Measurements from ENCODE around the gene CYP4F22. TPM values are rescaled to one million over a fixed set of nuclear protein-coding genes. Genes with fewer than 3 reads are reported as not detected.
"Not testable (repeated sequence)": the region's sequence is repeated elsewhere in the genome, so short reads cannot be mapped to it uniquely, and the experiment has no call there.

CYP4F22 gene
- total and polyA plus RNA-seq, 4 donors: not detected

DNA sequence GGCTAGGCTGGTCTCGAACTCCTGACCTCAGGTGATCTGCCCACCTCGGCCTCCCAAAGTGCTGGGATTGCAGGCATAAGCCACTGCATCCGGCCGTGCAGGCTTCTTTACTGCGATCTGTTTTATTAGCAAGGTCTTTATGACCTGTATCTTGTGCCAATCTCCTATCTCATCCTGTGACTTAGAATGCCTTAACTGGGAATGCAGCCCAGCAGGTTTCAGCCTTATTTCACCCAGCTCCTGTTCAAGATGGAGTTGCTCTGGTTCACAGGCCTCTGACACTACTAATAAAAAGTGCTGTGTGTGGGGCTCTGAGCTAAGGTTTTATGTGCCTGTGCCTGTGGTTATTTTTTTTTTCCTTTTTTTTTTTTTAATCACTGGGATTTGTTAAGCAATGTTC, 22.6 kb upstream of the CYP4F22 start:
- 83 to 90% methylated on average over 5 of the region's 5 CpGs for WGBS, 2 donors
- DNase-seq; H3K9me3 ChIP-seq (ENCODE audit: control insufficient read depth, low read length); ATAC-seq (ENCODE audit: low FRiP score); intact Hi-C loops (cut with DNase I); H3K27me3 ChIP-seq (ENCODE audit: control insufficient read depth in 1 of 2, insufficient read depth in 2 of 2, low read length in 1 of 2); H3K36me3 ChIP-seq (ENCODE audit: control insufficient read depth in 1 of 2, insufficient read depth in 2 of 2, low read length in 1 of 2); H3K4me1 ChIP-seq (ENCODE audit: control insufficient read depth in 1 of 2, insufficient read depth in 2 of 2, low read length in 2 of 2); H3K27ac ChIP-seq (ENCODE audit: low read depth in 1 of 2, low read length in 2 of 2); H3K4me3 ChIP-seq (ENCODE audit: low read length in 2 of 2): not testable (repeated sequence)

DNA sequence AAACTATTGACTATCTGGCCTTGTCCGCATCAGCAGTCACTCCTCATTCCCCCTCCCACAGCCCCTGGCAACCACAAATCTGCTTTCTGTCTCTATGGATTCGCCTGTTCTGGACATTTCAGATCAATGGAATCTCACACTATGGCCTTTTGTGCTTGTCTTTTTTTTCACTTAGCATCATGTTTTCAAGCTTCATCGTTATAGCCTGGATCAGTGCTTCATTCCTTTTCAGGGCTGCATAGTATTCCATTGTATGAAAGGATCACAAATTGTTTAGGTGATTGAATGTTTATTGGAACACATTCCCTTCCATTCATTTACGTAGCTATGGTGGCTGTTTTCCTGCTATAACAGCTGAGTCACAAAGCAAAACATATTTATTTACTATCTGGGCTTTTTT, 21.3 kb upstream of the CYP4F22 start:
- DNase-seq: no peak
- intact Hi-C loops (cut with DNase I): no loop called here
- H3K27ac ChIP-seq (ENCODE audit: low read depth in 1 of 2, low read length in 2 of 2): no peak overlapping the region
- no peaks in the 10 kb centered on the region for H3K4me1 ChIP-seq (ENCODE audit: control insufficient read depth in 1 of 2, insufficient read depth in 2 of 2, low read length in 2 of 2)
- 92 to 93% methylated on average over 4 of the region's 4 CpGs for WGBS, 2 donors
- no peak for ATAC-seq (ENCODE audit: low FRiP score)
- no peaks in the 10 kb centered on the region for H3K36me3 ChIP-seq (ENCODE audit: control insufficient read depth in 1 of 2, insufficient read depth in 2 of 2, low read length in 1 of 2)
- H3K4me3 ChIP-seq (ENCODE audit: low read length in 2 of 2): no peak overlapping the region
- no peaks in the 10 kb centered on the region for H3K9me3 ChIP-seq (ENCODE audit: control insufficient read depth, low read length)
- H3K27me3 ChIP-seq (ENCODE audit: control insufficient read depth in 1 of 2, insufficient read depth in 2 of 2, low read length in 1 of 2): peaks cover 0 to 2% of the 10 kb centered on the region in 2 donors

DNA sequence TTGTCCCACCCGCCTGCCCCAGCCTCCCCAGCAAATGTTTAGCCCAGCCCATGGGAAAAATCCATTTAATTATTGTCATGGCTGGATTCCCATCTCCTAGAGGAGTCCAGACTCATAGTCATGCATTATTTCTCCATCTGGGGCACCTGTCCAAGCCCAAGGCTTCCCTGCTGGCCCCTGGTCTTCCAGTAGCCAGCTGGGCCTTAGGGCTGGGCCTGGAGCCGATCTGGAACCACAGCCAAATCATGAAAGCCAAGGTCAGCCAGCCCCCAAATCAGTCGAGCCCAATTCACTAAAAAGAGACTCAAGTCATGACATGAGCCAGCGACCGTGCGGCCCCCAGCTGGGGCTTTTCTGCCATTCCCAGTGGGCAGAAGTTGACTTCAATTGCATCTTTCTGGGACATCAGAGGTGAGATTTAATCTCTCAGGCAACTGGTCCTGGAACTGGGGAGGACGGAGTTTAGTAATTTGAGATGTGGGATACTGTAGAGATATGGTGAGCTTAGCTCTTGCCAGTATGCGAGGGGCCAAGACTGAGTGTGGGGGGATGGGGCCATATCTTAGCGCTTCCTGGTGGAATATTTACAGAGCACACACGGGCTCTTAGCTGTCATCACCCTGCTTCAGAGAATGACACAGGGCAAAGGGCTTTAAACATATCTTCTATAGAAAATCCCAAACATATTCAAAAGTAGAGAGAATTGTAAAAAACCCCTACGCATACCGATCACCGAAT, 19.7 kb upstream of the CYP4F22 start:
- DNase-seq (no peak), ATAC-seq (ENCODE audit: low FRiP score) (no peak)
- Histone ChIP-seq H3K27me3 (ENCODE audit: control insufficient read depth in 1 of 2, insufficient read depth in 2 of 2, low read length in 1 of 2) (peaks cover 0 to 2% of the 10 kb centered on the region in 2 donors), H3K4me1 (ENCODE audit: control insufficient read depth in 1 of 2, insufficient read depth in 2 of 2, low read length in 2 of 2) (no peaks in the 10 kb centered on the region), H3K4me3 (ENCODE audit: low read length in 2 of 2) (no peak overlapping the region), H3K36me3 (ENCODE audit: control insufficient read depth in 1 of 2, insufficient read depth in 2 of 2, low read length in 1 of 2) (no peaks in the 10 kb centered on the region), H3K27ac (ENCODE audit: low read depth in 1 of 2, low read length in 2 of 2) (no peak overlapping the region), H3K9me3 (ENCODE audit: control insufficient read depth, low read length) (no peaks in the 10 kb centered on the region)
- 64 to 67% methylated on average over 13 of the region's 13 CpGs for WGBS, 2 donors
- intact Hi-C loops (cut with DNase I): no loop called here

DNA sequence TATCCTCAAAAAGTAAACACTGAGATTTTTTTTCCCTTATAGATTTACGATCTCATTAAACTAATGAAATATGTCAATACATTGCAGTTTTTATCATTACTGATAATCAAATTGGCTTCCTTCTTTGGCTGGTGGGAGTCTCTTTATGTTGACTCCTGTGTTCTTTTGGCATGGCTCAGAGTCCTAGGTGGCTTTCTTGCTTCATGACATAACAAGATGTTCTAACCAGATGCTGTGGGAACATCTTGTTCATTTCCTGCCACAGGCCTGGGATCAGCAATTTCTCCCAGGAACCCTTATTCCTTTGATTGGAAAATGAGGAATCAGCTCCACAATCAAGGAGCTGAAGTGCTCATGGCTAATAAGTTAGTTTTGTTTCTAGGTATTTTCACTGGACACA, 13.2 kb upstream of the CYP4F22 start:
- no peaks in the 10 kb centered on the region for H3K4me1 ChIP-seq (ENCODE audit: control insufficient read depth in 1 of 2, insufficient read depth in 2 of 2, low read length in 2 of 2)
- H3K36me3 ChIP-seq (ENCODE audit: control insufficient read depth in 1 of 2, insufficient read depth in 2 of 2, low read length in 1 of 2): no peaks in the 10 kb centered on the region
- no peaks in the 10 kb centered on the region for H3K9me3 ChIP-seq (ENCODE audit: control insufficient read depth, low read length)
- DNase-seq (no peak), ATAC-seq (ENCODE audit: low FRiP score) (no peak)
- no peaks in the 10 kb centered on the region for H3K27me3 ChIP-seq (ENCODE audit: control insufficient read depth in 1 of 2, insufficient read depth in 2 of 2, low read length in 1 of 2)
- intact Hi-C loops (cut with DNase I): no loop called here
- no peak overlapping the region for H3K27ac ChIP-seq (ENCODE audit: low read depth in 1 of 2, low read length in 2 of 2)
- no peak overlapping the region for H3K4me3 ChIP-seq (ENCODE audit: low read length in 2 of 2)
- 91 to 92% methylated on average over 1 of the region's 1 CpG for WGBS, 2 donors

DNA sequence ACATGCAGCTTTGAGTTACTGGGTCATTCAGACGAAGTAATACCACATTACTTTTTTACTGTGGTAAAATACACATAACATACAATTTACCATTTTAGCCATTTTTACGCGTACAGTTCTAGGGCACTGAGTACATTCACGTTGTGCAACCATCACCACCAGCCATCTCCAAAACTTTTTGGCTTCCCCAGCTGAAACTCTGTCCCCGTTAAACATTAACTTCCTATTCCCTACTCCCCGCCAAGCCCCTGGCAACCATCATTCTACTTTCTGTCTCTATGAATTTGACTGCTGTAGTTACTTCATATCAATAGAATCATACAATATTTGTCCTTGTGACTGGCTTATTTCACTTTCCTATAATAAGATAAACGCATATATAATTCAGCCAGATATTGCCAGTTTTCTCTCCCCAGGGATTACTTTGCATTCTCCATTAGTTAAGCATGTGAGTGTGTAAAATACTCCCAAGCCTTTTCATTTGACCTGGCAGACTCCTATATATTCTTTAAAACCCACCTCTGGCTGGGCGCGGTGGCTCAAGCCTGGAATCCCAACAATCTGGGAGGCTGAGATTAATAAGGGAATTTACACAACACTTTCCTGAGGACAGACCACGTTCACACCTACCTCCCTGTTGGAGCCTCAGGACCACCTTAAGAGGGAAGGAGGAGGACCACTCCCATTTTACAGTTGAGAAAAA, 10.0 kb upstream of the CYP4F22 start:
- ATAC-seq (ENCODE audit: low FRiP score) (no peak), DNase-seq (no peak)
- Histone ChIP-seq H3K4me3 (ENCODE audit: low read length in 2 of 2) (no peak overlapping the region), H3K27me3 (ENCODE audit: control insufficient read depth in 1 of 2, insufficient read depth in 2 of 2, low read length in 1 of 2) (no peaks in the 10 kb centered on the region), H3K27ac (ENCODE audit: low read depth in 1 of 2, low read length in 2 of 2) (no peak overlapping the region), H3K9me3 (ENCODE audit: control insufficient read depth, low read length) (no peaks in the 10 kb centered on the region), H3K4me1 (ENCODE audit: control insufficient read depth in 1 of 2, insufficient read depth in 2 of 2, low read length in 2 of 2) (no peaks in the 10 kb centered on the region), H3K36me3 (ENCODE audit: control insufficient read depth in 1 of 2, insufficient read depth in 2 of 2, low read length in 1 of 2) (no peaks in the 10 kb centered on the region)
- 45 to 53% methylated on average over 10 of the region's 10 CpGs for WGBS, 2 donors
- intact Hi-C loops (cut with DNase I): no loop called here

DNA sequence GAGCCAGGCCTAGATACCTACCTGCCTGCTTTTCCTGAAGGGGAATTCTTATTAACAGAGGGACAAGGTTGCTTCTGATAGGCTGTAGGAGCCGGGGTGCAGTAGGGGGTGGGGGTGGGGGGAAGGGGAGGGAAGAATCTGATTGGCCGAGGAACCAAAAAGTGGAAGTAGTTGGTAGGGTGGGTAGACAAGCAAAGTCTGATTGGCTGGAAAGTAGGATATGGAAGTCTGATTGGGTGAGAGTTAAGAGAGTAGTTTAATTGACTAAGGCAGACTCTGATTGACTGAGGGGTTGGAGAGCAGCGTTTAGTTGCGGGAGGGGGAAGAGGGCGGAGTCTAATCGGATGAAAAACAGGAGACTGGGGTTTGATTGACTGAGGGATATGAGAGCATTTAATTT, 9.4 kb upstream of the CYP4F22 start:
- Histone ChIP-seq H3K9me3 (ENCODE audit: control insufficient read depth, low read length) (no peaks in the 10 kb centered on the region), H3K36me3 (ENCODE audit: control insufficient read depth in 1 of 2, insufficient read depth in 2 of 2, low read length in 1 of 2) (no peaks in the 10 kb centered on the region), H3K4me3 (ENCODE audit: low read length in 2 of 2) (no peak overlapping the region), H3K27ac (ENCODE audit: low read depth in 1 of 2, low read length in 2 of 2) (no peak overlapping the region), H3K27me3 (ENCODE audit: control insufficient read depth in 1 of 2, insufficient read depth in 2 of 2, low read length in 1 of 2) (no peaks in the 10 kb centered on the region), H3K4me1 (ENCODE audit: control insufficient read depth in 1 of 2, insufficient read depth in 2 of 2, low read length in 2 of 2) (no peaks in the 10 kb centered on the region)
- WGBS, 2 donors: 48 to 54% methylated on average over 6 of the region's 6 CpGs
- intact Hi-C loops (cut with DNase I): no loop called here
- DNase-seq (no peak), ATAC-seq (ENCODE audit: low FRiP score) (no peak)

DNA sequence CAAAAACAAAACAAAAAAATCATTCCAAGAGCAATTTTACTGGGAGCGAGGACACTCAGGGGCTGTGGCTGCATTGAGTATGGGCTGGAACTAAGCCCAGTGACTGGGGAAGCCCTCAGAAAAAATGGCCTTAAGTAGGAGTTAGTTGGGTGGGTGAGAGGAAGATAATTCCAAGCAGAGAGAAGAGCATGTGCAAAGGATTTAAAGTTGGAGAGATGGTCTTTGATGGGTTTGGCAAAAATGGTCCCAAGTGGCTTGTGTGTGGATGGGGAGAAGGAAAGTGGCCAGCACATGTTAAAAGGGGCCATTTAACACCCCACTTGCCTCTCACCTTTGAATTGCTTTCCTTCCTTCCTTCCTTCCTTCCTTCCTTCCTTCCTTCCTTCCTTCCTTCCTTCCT, 6.7 kb upstream of the CYP4F22 start:
- 39 to 41% methylated on average over 1 of the region's 1 CpG for WGBS, 2 donors
- Histone ChIP-seq H3K27ac (ENCODE audit: low read depth in 1 of 2, low read length in 2 of 2) (no peak overlapping the region), H3K4me1 (ENCODE audit: control insufficient read depth in 1 of 2, insufficient read depth in 2 of 2, low read length in 2 of 2) (no peaks in the 10 kb centered on the region), H3K36me3 (ENCODE audit: control insufficient read depth in 1 of 2, insufficient read depth in 2 of 2, low read length in 1 of 2) (no peaks in the 10 kb centered on the region), H3K4me3 (ENCODE audit: low read length in 2 of 2) (no peak overlapping the region), H3K9me3 (ENCODE audit: control insufficient read depth, low read length) (no peaks in the 10 kb centered on the region), H3K27me3 (ENCODE audit: control insufficient read depth in 1 of 2, insufficient read depth in 2 of 2, low read length in 1 of 2) (peaks cover 0 to 2% of the 10 kb centered on the region in 2 donors)
- ATAC-seq (ENCODE audit: low FRiP score): no peak
- no peak for DNase-seq
- intact Hi-C loops (cut with DNase I): no loop called here

DNA sequence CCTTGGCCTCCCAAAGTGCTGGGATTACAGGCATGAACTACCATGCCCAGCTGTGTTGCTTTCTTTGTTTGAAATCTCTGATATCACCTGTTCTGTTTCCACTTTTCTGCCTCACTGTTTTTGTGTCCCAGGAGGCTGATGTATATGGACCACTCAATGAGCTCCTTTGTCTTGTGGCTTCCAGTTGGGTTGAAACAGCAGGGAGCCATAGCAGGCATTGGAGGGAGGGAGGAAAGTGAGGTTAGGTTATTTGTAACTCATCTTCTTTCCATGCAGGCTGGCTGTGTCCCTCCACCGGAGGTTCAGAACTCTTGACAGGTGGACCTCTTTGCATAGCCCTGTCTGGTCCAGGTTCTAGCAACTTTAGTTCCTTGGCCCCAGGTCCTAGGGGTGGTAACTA, 6.1 kb upstream of the CYP4F22 start:
- H3K27me3 ChIP-seq (ENCODE audit: control insufficient read depth in 1 of 2, insufficient read depth in 2 of 2, low read length in 1 of 2): peaks cover 0 to 2% of the 10 kb centered on the region in 2 donors
- no peaks in the 10 kb centered on the region for H3K9me3 ChIP-seq (ENCODE audit: control insufficient read depth, low read length)
- no peak overlapping the region for H3K27ac ChIP-seq (ENCODE audit: low read depth in 1 of 2, low read length in 2 of 2)
- 56 to 70% methylated on average over 1 of the region's 1 CpG for WGBS, 2 donors
- no peak overlapping the region for H3K4me3 ChIP-seq (ENCODE audit: low read length in 2 of 2)
- no peak for DNase-seq
- no peak for ATAC-seq (ENCODE audit: low FRiP score)
- H3K36me3 ChIP-seq (ENCODE audit: control insufficient read depth in 1 of 2, insufficient read depth in 2 of 2, low read length in 1 of 2): no peaks in the 10 kb centered on the region
- no peaks in the 10 kb centered on the region for H3K4me1 ChIP-seq (ENCODE audit: control insufficient read depth in 1 of 2, insufficient read depth in 2 of 2, low read length in 2 of 2)
- intact Hi-C loops (cut with DNase I): no loop called here

DNA sequence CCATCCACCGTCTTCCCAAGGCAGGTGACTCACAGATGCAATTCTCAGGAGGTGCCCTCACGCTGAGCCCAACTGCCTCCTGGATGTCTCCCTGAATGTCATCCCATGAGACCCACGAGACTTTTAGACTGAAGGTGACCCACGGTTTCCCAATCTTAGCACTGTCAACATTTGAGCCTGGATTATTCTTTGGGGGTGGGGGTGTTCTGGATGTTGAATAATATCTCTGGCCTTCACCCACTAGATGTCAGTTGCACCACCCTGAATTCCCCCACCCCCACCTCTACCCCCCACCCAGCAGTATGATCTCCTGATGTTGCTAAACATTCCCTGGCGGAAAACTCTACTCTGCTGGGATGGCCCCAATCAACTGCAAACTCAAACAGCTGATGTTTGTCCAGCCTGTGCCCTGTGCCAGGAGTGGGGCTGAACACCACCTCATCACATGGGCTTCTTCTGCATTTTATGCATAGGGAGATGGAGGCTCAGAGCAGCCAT, 2.2 kb upstream of the CYP4F22 start:
- ATAC-seq (ENCODE audit: low FRiP score) (no peak), DNase-seq (no peak)
- Histone ChIP-seq H3K27me3 (ENCODE audit: control insufficient read depth in 1 of 2, insufficient read depth in 2 of 2, low read length in 1 of 2) (peaks cover 0 to 2% of the 10 kb centered on the region in 2 donors), H3K9me3 (ENCODE audit: control insufficient read depth, low read length) (no peaks in the 10 kb centered on the region), H3K4me1 (ENCODE audit: control insufficient read depth in 1 of 2, insufficient read depth in 2 of 2, low read length in 2 of 2) (no peaks in the 10 kb centered on the region), H3K27ac (ENCODE audit: low read depth in 1 of 2, low read length in 2 of 2) (no peak overlapping the region), H3K36me3 (ENCODE audit: control insufficient read depth in 1 of 2, insufficient read depth in 2 of 2, low read length in 1 of 2) (no peaks in the 10 kb centered on the region), H3K4me3 (ENCODE audit: low read length in 2 of 2) (no peak overlapping the region)
- 75 to 78% methylated on average over 5 of the region's 5 CpGs for WGBS, 2 donors
- intact Hi-C loops (cut with DNase I): no loop called here

Measured in aorta (tissue), 5 donors.